T-cell (primary cell): Measurements from ENCODE around the gene ZNF195. TPM values are rescaled to one million over a fixed set of nuclear protein-coding genes. Genes with fewer than 3 reads are reported as not detected.
"Not testable (repeated sequence)": the region's sequence is repeated elsewhere in the genome, so short reads cannot be mapped to it uniquely, and the experiment has no call there.

ENCODE experiments used
- ATAC-seq, 4 experiments: fragments of 200-7000 bp in 3 of 4; fragments of 150-1000 bp in 1 of 4; cut with Tn5 transposase; replicated peaks in 1 of 4; 1 replicate in 3 of 4; 2 replicates in 1 of 4; pipeline ENCODE4 v1.10.0; 2021; ENCODE audit warnings: moderate library complexity in 3 of 4, mild to moderate bottlenecking in 2 of 4, moderate number of reproducible peaks in 1 of 4
- CTCF ChIA-PET, 2 donors: fragments of 300-600 bp; sonication (Branson Sonifier 250); formaldehyde crosslinking; loops; one replicate each; lab custom pipeline; 2022; ENCODE audit warnings: antibody characterized with exemption in 2 of 2; lab: Charles Lee
- POLR2A ChIA-PET, 2 donors: fragments of 300-600 bp; sonication (Branson Sonifier 250); formaldehyde crosslinking; loops; one replicate each; lab custom pipeline; 2022; ENCODE audit warnings: antibody characterized with exemption in 2 of 2; lab: Charles Lee
- DNase-seq, 35 experiments: peaks; one replicate each; pipeline versions ENCODE4 v3.0.0 to v3.0.0-alpha.2; 2013 to 2023
- H3K27ac ChIP-seq: one replicate; pipeline ENCODE4 v1.5.1; 2013; ENCODE audit warnings: low read length
- H3K27me3 ChIP-seq, 2 experiments: replicated peaks in 1 of 2; 1 replicate in 1 of 2; 2 replicates in 1 of 2; pipeline versions ENCODE4 v1.6.1 to v1.7.0; 2013; ENCODE audit warnings: low read length in 1 of 2, mixed read lengths in 1 of 2; ENCODE audit not compliant: control insufficient read depth in 2 of 2, insufficient read depth in 2 of 2; ENCODE audit errors: extremely low read depth in 1 of 2
- H3K36me3 ChIP-seq, 2 donors: 1 replicate in 1 of 2; 2 replicates in 1 of 2; pipeline versions ENCODE4 v1.6.1 to v1.7.0; 2013; ENCODE audit warnings: low read length in 1 of 2; ENCODE audit not compliant: control insufficient read depth in 2 of 2, insufficient read depth in 1 of 2; ENCODE audit errors: extremely low read depth in 1 of 2
- H3K4me1 ChIP-seq, 2 experiments: 1 replicate in 1 of 2; 2 replicates in 1 of 2; pipeline versions ENCODE4 v1.6.1 to v1.7.0; 2013; ENCODE audit warnings: low read length in 2 of 2, mixed read lengths in 1 of 2; ENCODE audit not compliant: insufficient read depth in 2 of 2, control insufficient read depth in 1 of 2; ENCODE audit errors: extremely low read depth in 1 of 2
- H3K4me3 ChIP-seq, 2 donors: 1 replicate in 1 of 2; 2 replicates in 1 of 2; pipeline versions ENCODE4 v1.5.1 to v1.7.0; 2013; ENCODE audit warnings: mild to moderate bottlenecking in 2 of 2, low read length in 1 of 2, moderate library complexity in 1 of 2; ENCODE audit not compliant: control insufficient read depth in 1 of 2; ENCODE audit errors: extremely low read depth in 1 of 2
- H3K9me3 ChIP-seq: 2 replicates; pipeline ENCODE4 v1.7.0; 2013
- H3K27ac Mint-ChIP-seq, 2 donors: one replicate each; pipeline ENCODE4 v1.8.0; 2020 to 2021; ENCODE audit warnings: mild to moderate bottlenecking in 2 of 2, mixed read lengths in 2 of 2
- H3K27me3 Mint-ChIP-seq, 2 donors: one replicate each; pipeline ENCODE4 v1.8.0; 2021 to 2022; ENCODE audit warnings: mixed read lengths in 2 of 2
- H3K36me3 Mint-ChIP-seq: one replicate; pipeline ENCODE4 v1.8.0; 2021; ENCODE audit warnings: mixed read lengths
- H3K4me1 Mint-ChIP-seq, 3 donors: one replicate each; pipeline ENCODE4 v1.8.0; 2020 to 2022; ENCODE audit warnings: mixed read lengths in 3 of 3, mild to moderate bottlenecking in 1 of 3
- H3K4me3 Mint-ChIP-seq, 3 donors: one replicate each; pipeline ENCODE4 v1.8.0; 2020 to 2022; ENCODE audit warnings: mild to moderate bottlenecking in 3 of 3, mixed read lengths in 3 of 3, moderate library complexity in 3 of 3
- H3K9me3 Mint-ChIP-seq, 3 donors: one replicate each; pipeline ENCODE4 v1.8.0; 2020 to 2022; ENCODE audit warnings: mixed read lengths in 3 of 3
- WGBS: methylation state at CpG from one replicate; pipeline ENCODE4 v1.1.5; 2013; ENCODE audit warnings: missing lambda C conversion rate; ENCODE audit not compliant: insufficient coverage; 5-methylcytosine and 5-hydroxymethylcytosine counted together
- total RNA-seq, 35 experiments: library from RNA in 6 of 35; stranded (reverse) in 6 of 35; fragments of 120-200 nt in 1 of 35; gene quantifications; one replicate each; pipeline versions ENCODE4 v1.2.1 to v1.2.4 and lab custom pipeline; 2013 to 2026

Gene ZNF195
- total RNA-seq (10 to 100 TPM; 22.9 to 35.8 (median 32.0) TPM), total RNA-seq (lab: John Stamatoyannopoulos, UW) (39.7 to 99.1 (median 50.2) reads per million in 29 experiments)
- total RNA-seq (2013): 33.2 TPM

DNA sequence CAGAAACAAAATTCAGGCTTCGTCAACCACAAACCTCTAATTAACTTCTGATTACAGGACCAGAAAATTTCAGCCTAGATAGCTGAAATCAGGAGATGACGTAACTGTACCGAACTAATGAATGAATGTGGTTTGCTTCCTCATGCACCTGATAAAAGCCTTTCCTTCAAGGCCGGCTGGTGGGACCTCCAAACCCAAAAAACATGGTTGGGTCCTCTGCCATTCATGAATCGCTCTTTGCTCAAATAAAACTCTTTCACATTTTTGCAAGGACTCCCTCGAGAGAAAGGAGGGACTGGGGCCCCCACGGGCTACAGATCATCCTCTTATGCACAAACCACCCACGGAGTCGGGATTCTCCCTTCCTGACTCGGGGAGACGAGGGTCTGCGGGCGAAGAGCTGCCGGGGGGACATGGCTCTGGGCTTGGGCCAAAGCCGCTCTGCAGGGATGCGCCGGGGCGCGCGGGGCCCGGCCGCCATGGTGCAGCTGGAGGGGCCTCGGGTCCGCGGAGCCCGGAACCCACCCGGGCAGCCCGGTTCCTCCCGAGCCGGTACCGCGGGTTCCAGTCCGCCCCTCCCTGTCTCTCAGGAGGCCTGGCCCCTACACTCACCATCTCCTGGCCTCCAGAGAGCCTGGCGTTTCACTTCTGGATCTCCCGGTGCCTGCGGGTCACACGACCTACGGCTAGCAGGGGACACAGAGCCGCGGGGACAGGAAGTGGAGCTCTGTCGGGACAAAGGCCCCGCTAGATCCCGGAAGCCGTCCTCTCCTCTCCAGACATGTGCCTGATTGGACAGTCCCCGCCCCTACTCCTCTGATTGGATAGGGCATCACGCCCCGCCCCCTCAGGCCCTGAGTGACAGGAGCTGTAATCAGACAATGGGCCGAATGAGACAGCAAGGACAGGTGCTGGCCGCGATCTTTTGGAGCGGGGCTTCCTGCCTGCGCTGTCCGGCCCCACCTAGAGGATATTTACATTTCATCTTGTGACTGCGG, at the start of gene ZNF195:
Gene ZNF195 (minus strand): TSS at position 721 of the 998 bp plus-strand sequence. CDS start 106 bp downstream, at position 615.
- Histone ChIP-seq H3K9me3 (no peaks in the 10 kb centered on the region), H3K36me3 (peaks cover 0 to 8% of the 10 kb centered on the region in 2 donors), H3K4me3 (peak within 1 kb of the TSS; percentile 79 to 82), H3K4me1 (peaks cover 15 to 29% of the 10 kb centered on the region in 2 experiments), H3K27me3 (no peaks in the 10 kb centered on the region), H3K27ac (peak within 1 kb of the TSS; percentile 58)
- WGBS: under 1% methylated on average over 39 of the region's 54 CpGs
- ChIA-PET POLR2A (interaction anchor here in 1 of 2 donors (0.8 kb wide), 1 partner anchor 15 kb away, joined by 3 read pairs; no protein-coding TSS in a partner anchor), CTCF (interaction anchor here in 1 of 2 donors (0.6 to 2.6 kb wide), 6 partner anchors 14 to 978 kb away, joined by 3 to 11 read pairs (median 4); partner anchors contain the start of gene TSSC4)
- Mint-ChIP-seq H3K4me3 (peak within 1 kb of the TSS; percentile 97 to 99 (median 98)), H3K27me3 (no peaks in the 10 kb centered on the region), H3K36me3 (peaks cover 36% of the 10 kb centered on the region), H3K27ac (peak within 1 kb of the TSS; percentile 97), H3K4me1 (peaks cover 54 to 63% (median 59%) of the 10 kb centered on the region in 3 donors), H3K9me3 (no peaks in the 10 kb centered on the region)
- DNase-seq (peak; percentile 91 to 98 (median 96)), ATAC-seq (peak; percentile 100)

GRCh38 chr11:3428076-3428475, 49.1 kb upstream of the ZNF195 start:
- H3K4me1 Mint-ChIP-seq, H3K9me3 Mint-ChIP-seq, H3K36me3 Mint-ChIP-seq, H3K9me3 ChIP-seq, H3K27me3 ChIP-seq, ATAC-seq, H3K36me3 ChIP-seq, H3K27ac Mint-ChIP-seq, H3K4me1 ChIP-seq, H3K27ac ChIP-seq, DNase-seq, H3K4me3 Mint-ChIP-seq, POLR2A ChIA-PET, CTCF ChIA-PET, H3K4me3 ChIP-seq: not testable (repeated sequence)
- 96% methylated on average over 4 of the region's 10 CpGs for WGBS
- H3K27me3 Mint-ChIP-seq: peaks cover 0 to 17% of the 10 kb centered on the region in 2 donors

DNA sequence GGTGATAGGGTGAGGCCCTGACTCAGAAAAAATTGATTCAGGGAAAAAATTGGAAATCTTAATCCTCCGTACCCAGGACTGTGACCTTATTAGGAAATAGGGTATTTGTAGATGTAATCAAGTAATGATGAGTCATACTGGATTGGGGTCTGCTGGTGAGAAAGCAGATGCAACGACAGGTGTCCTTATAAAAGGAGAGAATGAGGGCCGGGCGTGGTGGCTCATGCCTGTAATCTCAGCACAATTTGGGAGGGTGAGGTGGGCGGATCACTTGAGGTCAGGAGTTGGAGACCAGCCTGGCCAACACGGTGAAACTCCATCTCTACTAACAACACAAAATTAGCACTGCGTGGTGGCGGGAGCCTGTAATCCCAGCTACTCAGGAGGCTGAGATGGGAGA, 47.6 kb upstream of the ZNF195 start:
- H3K36me3 ChIP-seq, CTCF ChIA-PET, ATAC-seq, H3K9me3 Mint-ChIP-seq, H3K9me3 ChIP-seq, H3K27ac Mint-ChIP-seq, H3K4me3 ChIP-seq, H3K4me1 Mint-ChIP-seq, H3K4me3 Mint-ChIP-seq, DNase-seq, H3K36me3 Mint-ChIP-seq, H3K27me3 ChIP-seq, POLR2A ChIA-PET, H3K27ac ChIP-seq: not testable (repeated sequence)
- peaks cover 0 to 17% of the 10 kb centered on the region in 2 donors for H3K27me3 Mint-ChIP-seq
- WGBS: 100% methylated on average over 1 of the region's 8 CpGs
- H3K4me1 ChIP-seq: peaks cover 0 to 12% of the 10 kb centered on the region in 2 experiments

- DNase-seq, H3K9me3 Mint-ChIP-seq, CTCF ChIA-PET, ATAC-seq, POLR2A ChIA-PET, H3K27me3 Mint-ChIP-seq, H3K9me3 ChIP-seq, H3K4me3 ChIP-seq, H3K36me3 ChIP-seq, H3K36me3 Mint-ChIP-seq, H3K27me3 ChIP-seq, H3K27ac ChIP-seq: not testable (repeated sequence)
- no CpG with 5 or more reads among the region's 5 CpGs for WGBS
- H3K27ac Mint-ChIP-seq: peak overlapping the region in 1 of 2 donors; percentile 34
- H3K4me1 ChIP-seq: peaks cover 0 to 12% of the 10 kb centered on the region in 2 experiments
- H3K4me1 Mint-ChIP-seq: peaks cover 4 to 15% (median 13%) of the 10 kb centered on the region in 3 donors
- H3K4me3 Mint-ChIP-seq: peak overlapping the region; percentile 88 to 91 (median 90)
Observed at GRCh38 chr11:3423928-3424327, 45.0 kb upstream of the ZNF195 start.

DNA sequence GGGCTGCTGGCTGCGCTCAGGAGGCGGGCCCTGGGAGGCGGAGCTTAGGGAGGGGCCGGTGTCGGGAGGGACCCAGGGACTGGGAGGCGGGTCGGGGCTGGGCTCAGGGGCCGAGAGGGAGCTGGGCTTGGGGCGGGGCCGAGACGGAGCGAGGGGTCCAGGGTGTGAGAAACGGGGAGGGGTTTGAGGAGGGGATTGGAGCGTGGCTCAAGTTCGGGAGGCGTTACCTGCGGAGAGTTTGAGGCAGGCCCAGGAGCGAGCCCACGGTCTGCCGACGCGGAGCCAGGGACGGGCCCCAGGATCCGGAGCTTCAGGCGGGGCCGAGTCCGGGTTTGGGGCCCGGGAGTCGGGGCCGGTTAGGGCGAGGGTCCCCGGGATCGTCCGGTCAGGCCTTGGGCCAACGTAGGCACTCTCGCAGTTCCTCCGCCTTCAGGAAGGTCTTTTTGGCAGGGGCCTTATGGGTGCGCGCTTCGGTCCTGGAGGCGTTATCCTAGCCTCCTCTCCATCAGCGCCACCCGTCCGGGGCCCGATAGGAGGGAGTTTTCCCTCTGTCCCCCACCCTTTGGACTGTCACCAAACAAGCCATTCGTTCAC, 44.3 kb upstream of the ZNF195 start:
- POLR2A ChIA-PET: interaction anchor here in 1 of 2 donors (0.7 kb wide), 1 partner anchor 216 kb away, joined by 3 read pairs; no protein-coding TSS in a partner anchor
- H3K9me3 ChIP-seq, H3K36me3 ChIP-seq, H3K27me3 ChIP-seq, H3K9me3 Mint-ChIP-seq, H3K27me3 Mint-ChIP-seq, ATAC-seq, H3K36me3 Mint-ChIP-seq, CTCF ChIA-PET: not testable (repeated sequence)
- peak overlapping the region; percentile 49 for H3K27ac ChIP-seq
- H3K27ac Mint-ChIP-seq: peak overlapping the region in 1 of 2 donors; percentile 96
- peak overlapping the region in 1 of 2 donors; percentile 85 for H3K4me3 ChIP-seq
- H3K4me1 ChIP-seq: peaks cover 0 to 12% of the 10 kb centered on the region in 2 experiments
- peak in 2 of 35 experiments; percentile 12 to 13 for DNase-seq
- H3K4me1 Mint-ChIP-seq: peaks cover 4 to 15% (median 13%) of the 10 kb centered on the region in 3 donors
- peak overlapping the region; percentile 88 to 91 (median 90) for H3K4me3 Mint-ChIP-seq
- WGBS: under 1% methylated on average over 23 of the region's 46 CpGs
